Spleen (tissue), 11 donors: Measurements from ENCODE around the gene TBCA. TPM values are rescaled to one million over a fixed set of nuclear protein-coding genes. Genes with fewer than 3 reads are reported as not detected.
A peak's percentile ranks its signal among the peaks of the same experiment; 100 is the strongest.

ENCODE experiments used
- DNase-seq: peaks from one replicate; pipeline ENCODE4 v3.0.0-alpha.2; 2020
- H3K27ac ChIP-seq, 8 donors: fragments of 200-600 bp; sonication (generic) in 7 of 8; 1 replicate in 4 of 8; 2 replicates in 4 of 8; pipeline versions ENCODE4 v1.5.0 to v1.8.0; 2016 to 2021; ENCODE audit warnings: inconsistent platforms in 4 of 8, mild to moderate bottlenecking in 4 of 8, moderate library complexity in 1 of 8
- H3K27me3 ChIP-seq, 7 donors: fragments of 200-600 bp; sonication (generic) in 6 of 7; replicated peaks in 1 of 7; 1 replicate in 4 of 7; 2 replicates in 3 of 7; pipeline versions ENCODE4 v1.5.0 to v1.8.0; 2016 to 2021; ENCODE audit warnings: inconsistent platforms in 3 of 7, mild to moderate bottlenecking in 1 of 7
- H3K36me3 ChIP-seq, 6 donors: fragments of 200-600 bp; sonication (generic) in 5 of 6; 1 replicate in 4 of 6; 2 replicates in 2 of 6; pipeline versions ENCODE4 v1.5.0 to v1.8.0; 2016 to 2021; ENCODE audit warnings: inconsistent platforms in 2 of 6
- H3K4me1 ChIP-seq, 6 donors: fragments of 200-600 bp; sonication (generic) in 5 of 6; 1 replicate in 3 of 6; 2 replicates in 3 of 6; pipeline versions ENCODE4 v1.5.0 to v1.8.0; 2016 to 2021; ENCODE audit warnings: inconsistent platforms in 3 of 6
- H3K4me3 ChIP-seq, 8 donors: fragments of 200-600 bp; sonication (generic) in 7 of 8; 1 replicate in 4 of 8; 2 replicates in 4 of 8; pipeline versions ENCODE4 v1.5.0 to v1.8.0; 2016 to 2021; ENCODE audit warnings: inconsistent platforms in 4 of 8, mild to moderate bottlenecking in 4 of 8, moderate library complexity in 2 of 8
- H3K9me3 ChIP-seq, 8 donors: fragments of 200-600 bp; sonication (generic) in 7 of 8; 1 replicate in 4 of 8; 2 replicates in 4 of 8; pipeline versions ENCODE4 v1.5.0 to v1.8.0; 2016 to 2021; ENCODE audit warnings: inconsistent platforms in 4 of 8
- CTCF ChIP-seq, 11 experiments: fragments of 200-600 bp in 7 of 11; fragments of 450-650 bp in 4 of 11; sonication (generic) in 4 of 11; IDR thresholded peaks in 8 of 11; conservative IDR thresholded peaks in 3 of 11; 1 replicate in 7 of 11; 2 replicates in 4 of 11; pipeline versions ENCODE4 v1.4.0 to v1.8.0; 2016 to 2021; ENCODE audit warnings: antibody characterized with exemption in 11 of 11, inconsistent platforms in 4 of 11, mild to moderate bottlenecking in 1 of 11
- POLR2A ChIP-seq, 3 donors: fragments of 450-650 bp; IDR thresholded peaks; one replicate each; pipeline ENCODE4 v1.5.1; 2017; ENCODE audit warnings: antibody characterized with exemption in 3 of 3, mild to moderate bottlenecking in 1 of 3
- POLR2AphosphoS5 ChIP-seq, 3 donors: sonication (generic); formaldehyde crosslinking; IDR thresholded peaks; one replicate each; pipeline ENCODE4 v1.5.1; 2017; ENCODE audit warnings: antibody characterized with exemption in 3 of 3
- WGBS, 5 donors: extraction: QIAGEN DNeasy Blood & Tissue Kit in 3 of 5; methylation state at CpG; one replicate each; pipeline versions ENCODE4 v1.1.5 to v1.1.7; 2013 to 2018; 5-methylcytosine and 5-hydroxymethylcytosine counted together
- intact Hi-C: fragments of 100-400 bp; cut with DNase I; formaldehyde crosslinking; loops from one replicate; pipeline ENCODE4 v1.15.0; 2023; ENCODE audit warnings: low total_unique reads
- polyA plus RNA-seq, 3 donors: library from polyadenylated mRNA; stranded (reverse); fragments of 200-250 nt; gene quantifications; one replicate each; pipeline ENCODE4 v1.2.1, GENCODE V29; 2013
- total RNA-seq, 7 donors: library from RNA; depleted of rRNA in 3 of 7; stranded (reverse); fragments of >200 nt in 3 of 7; fragmentation: NEBNext Ultra II Directional in 4 of 7; extraction: Animal tissue kit (Norgen Biotek cat#: 25700) in 4 of 7; gene quantifications; one replicate each; pipeline versions ENCODE4 v1.1.0 to v1.2.1, GENCODE V29; 2016 to 2021
- donor health status: healthy with polysubstance abuse.
- donor health status: DM: no; HTN: no; CAD: no; lungs with moderate emphysema.
- donor health status: DM: no; HTN: no; CAD: no.
- donor health status: Bipolar disorder and iron deficiency.
- donor health status: healthy.
- donor health status: DM: no; HTN: no; CAD: no.
- donor health status: DM: yes; HTN: yes; CAD: no.

TBCA gene
- total and polyA plus RNA-seq, 10 donors, result 92.2 to 267 (median 108) TPM

GRCh38 chr5:77777281-77777892, 1.2 kb upstream of the TBCA start:
- H3K4me3 ChIP-seq, result no peak overlapping the region
- H3K27ac ChIP-seq, result no peak overlapping the region
- intact Hi-C loops, result no loop called here
- H3K27me3 ChIP-seq, result no peaks in the 10 kb centered on the region
- peaks cover 0 to 8% (median 0%) of the 10 kb centered on the region in 6 donors for H3K36me3 ChIP-seq
- no peak for DNase-seq
- TF ChIP-seq POLR2A (IDR thresholded peaks at IDR 0.05) (no peak), POLR2AphosphoS5 (IDR thresholded peaks at IDR 0.05) (no peak), CTCF (IDR thresholded peaks at IDR 0.05 in 8 of 11, conservative IDR thresholded peaks at IDR 0.05 in 3 of 11) (no peak)
- H3K4me1 ChIP-seq, result peaks cover 28 to 39% (median 35%) of the 10 kb centered on the region in 6 donors
- no peaks in the 10 kb centered on the region for H3K9me3 ChIP-seq
- 80 to 91% (median 87%) methylated on average over 10 to 11 of the region's 11 CpGs for WGBS, 5 donors

- H3K36me3 ChIP-seq, result peaks cover 0 to 8% (median 0%) of the 10 kb centered on the region in 6 donors
- peaks cover 28 to 46% (median 40%) of the 10 kb centered on the region in 6 donors for H3K4me1 ChIP-seq
- TF ChIP-seq CTCF (IDR thresholded peaks at IDR 0.05 in 8 of 11, conservative IDR thresholded peaks at IDR 0.05 in 3 of 11) (no peak), POLR2A (IDR thresholded peaks at IDR 0.05) (no peak), POLR2AphosphoS5 (IDR thresholded peaks at IDR 0.05) (no peak)
- H3K9me3 ChIP-seq, result no peaks in the 10 kb centered on the region
- intact Hi-C loops, result no loop called here
- DNase-seq, result no peak
- peak overlapping the region; percentile 54 to 74 (median 66) for H3K4me3 ChIP-seq
- H3K27me3 ChIP-seq, result no peaks in the 10 kb centered on the region
- WGBS, 5 donors, result 25 to 32% (median 26%) methylated on average over 14 of the region's 14 CpGs
- peak overlapping the region; percentile 94 to 99 (median 98) for H3K27ac ChIP-seq
Observed at GRCh38 chr5:77776554-77777206, 541 bp upstream of the TBCA start.

GRCh38 chr5:77774981-77775789, 954 bp downstream of the TBCA start:
- intact Hi-C loops, result no loop called here
- H3K9me3 ChIP-seq, result no peaks in the 10 kb centered on the region
- DNase-seq, result no peak
- peak overlapping the region; percentile 94 to 99 (median 98) for H3K27ac ChIP-seq
- 8 to 12% (median 10%) methylated on average over 11 to 13 of the region's 13 CpGs for WGBS, 5 donors
- peaks cover 28 to 61% (median 55%) of the 10 kb centered on the region in 6 donors for H3K4me1 ChIP-seq
- H3K4me3 ChIP-seq, result peak overlapping the region; percentile 54 to 74 (median 66)
- H3K36me3 ChIP-seq, result peaks cover 0 to 12% (median 4%) of the 10 kb centered on the region in 6 donors
- TF ChIP-seq CTCF (IDR thresholded peaks at IDR 0.05 in 8 of 11, conservative IDR thresholded peaks at IDR 0.05 in 3 of 11) (no peak), POLR2AphosphoS5 (IDR thresholded peaks at IDR 0.05) (no peak), POLR2A (IDR thresholded peaks at IDR 0.05) (no peak)
- H3K27me3 ChIP-seq, result no peaks in the 10 kb centered on the region
